Measurements from ENCODE around the gene GPC3.
A peak's percentile ranks its signal among the peaks of the same experiment; 100 is the strongest.
"Not testable (repeated sequence)": the region's sequence is repeated elsewhere in the genome, so short reads cannot be mapped to it uniquely, and the experiment has no call there.

Gene GPC3

GRCh38 chrX:133774807-133775206 is 210.6 kb downstream of the GPC3 start:
- no peak for DNase-seq (ENCODE audit: low read depth in 2 of 2)

DNA sequence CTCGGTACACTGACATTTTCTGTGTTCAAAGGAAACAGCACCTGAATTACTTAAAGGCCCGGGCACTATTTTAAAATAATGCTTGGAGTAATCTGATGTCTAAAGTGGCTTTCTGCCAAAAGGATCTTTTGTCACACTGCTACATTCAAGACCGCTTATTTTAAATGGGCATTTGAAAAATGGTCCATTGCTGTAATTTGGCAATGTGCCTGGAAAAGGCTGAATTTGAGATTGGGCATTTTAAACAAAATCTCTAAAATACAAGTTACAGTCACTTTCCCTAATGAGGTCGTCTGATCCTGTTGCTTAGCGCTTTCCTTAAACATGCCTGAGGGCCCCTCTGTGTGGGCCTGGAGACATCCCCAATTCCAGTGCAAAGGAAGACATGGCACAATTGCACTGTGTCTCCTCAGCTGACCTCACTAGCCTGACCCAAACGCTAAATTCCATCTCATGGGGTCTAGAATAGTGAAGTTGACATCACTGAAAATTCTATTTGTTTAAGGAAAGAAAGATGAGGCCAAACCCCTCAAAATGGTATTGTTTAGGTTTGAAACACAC is 214.2 kb downstream of the GPC3 start:
- DNase-seq (ENCODE audit: low read depth in 2 of 2) = no peak

DNA sequence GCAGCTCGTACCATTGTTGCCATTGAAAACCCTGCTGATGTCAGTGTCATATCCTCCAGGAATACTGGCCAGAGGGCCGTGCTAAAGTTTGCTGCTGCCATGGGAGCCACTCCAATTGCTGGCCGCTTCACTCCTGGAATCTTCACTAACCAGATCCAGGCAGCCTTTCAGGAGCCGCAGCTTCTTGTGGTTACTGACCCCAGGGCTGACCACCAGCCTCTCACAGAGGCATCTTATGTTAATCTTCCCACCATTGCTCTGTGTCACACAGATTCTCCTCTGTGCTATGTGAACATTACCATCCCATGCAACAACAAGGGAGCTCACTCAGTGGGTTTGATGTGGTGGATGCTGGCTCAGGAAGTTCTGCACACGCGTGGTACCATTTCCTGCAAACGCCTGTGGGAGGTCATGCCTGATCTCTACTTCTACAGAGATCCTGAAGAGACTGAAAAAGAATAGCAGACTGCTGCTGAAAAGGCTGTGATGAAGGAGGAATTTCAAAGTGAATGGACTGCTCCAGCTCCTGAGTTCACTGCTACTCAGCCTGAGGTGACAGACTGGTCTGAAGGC is 222.3 kb downstream of the GPC3 start:
- DNase-seq (ENCODE audit: low read depth in 2 of 2) = not testable (repeated sequence)

GRCh38 chrX:133754657-133755056 is 230.7 kb downstream of the GPC3 start:
- no peak for DNase-seq (ENCODE audit: low read depth in 2 of 2)

DNA sequence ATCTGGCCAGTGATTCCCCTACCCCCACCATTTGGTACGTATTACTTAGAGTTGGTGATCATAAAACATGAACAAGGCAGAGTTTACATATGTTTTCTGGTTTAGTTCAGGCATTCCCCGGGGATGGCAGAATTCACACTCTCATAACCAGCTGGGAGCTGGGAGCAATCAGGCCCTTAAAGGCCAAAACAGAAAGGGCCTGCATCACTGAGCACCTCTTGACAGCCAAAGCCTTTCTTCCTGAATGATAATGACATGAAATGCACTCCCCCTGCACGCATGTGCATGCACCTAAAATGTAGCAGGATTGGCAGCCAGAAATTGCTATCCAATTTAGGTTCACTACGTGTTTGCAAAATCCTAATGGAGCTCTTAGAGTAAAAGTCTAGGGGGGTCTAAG is 235.4 kb downstream of the GPC3 start:
- no peak for DNase-seq (ENCODE audit: low read depth in 2 of 2)

GRCh38 chrX:133749370-133749769 is 236.0 kb downstream of the GPC3 start:
- no peak for DNase-seq (ENCODE audit: low read depth in 2 of 2)

- DNase-seq (ENCODE audit: low read depth in 2 of 2) = no peak
These were observed 238.2 kb downstream of the GPC3 start for GRCh38 chrX:133747196-133747595.

GRCh38 chrX:133746593-133746992 is 238.8 kb downstream of the GPC3 start:
- no peak for DNase-seq (ENCODE audit: low read depth in 2 of 2)

DNA sequence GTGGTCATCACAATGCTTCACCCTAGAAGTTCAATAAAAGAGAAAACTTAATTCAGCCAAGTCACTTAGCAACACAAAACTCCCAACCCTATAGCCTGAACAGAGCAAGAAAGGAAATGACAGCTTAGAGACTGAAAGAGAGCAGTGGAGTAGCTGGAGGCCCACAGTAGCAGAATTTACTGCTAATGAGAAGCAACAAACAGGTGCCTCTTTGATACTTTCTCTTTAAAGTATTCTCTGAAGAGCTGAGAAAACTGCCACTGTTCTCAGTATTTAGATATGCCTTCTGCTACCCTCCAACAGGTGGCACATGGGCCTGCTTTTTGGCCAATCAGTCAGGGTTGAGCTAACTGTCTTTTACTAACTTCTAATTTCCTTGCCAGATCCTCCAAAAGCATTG is 240.0 kb downstream of the GPC3 start:
- DNase-seq (ENCODE audit: low read depth in 2 of 2) = no peak

GRCh38 chrX:133742602-133743305 is 242.6 kb downstream of the GPC3 start:
- no peak for DNase-seq (ENCODE audit: low read depth in 2 of 2)

DNA sequence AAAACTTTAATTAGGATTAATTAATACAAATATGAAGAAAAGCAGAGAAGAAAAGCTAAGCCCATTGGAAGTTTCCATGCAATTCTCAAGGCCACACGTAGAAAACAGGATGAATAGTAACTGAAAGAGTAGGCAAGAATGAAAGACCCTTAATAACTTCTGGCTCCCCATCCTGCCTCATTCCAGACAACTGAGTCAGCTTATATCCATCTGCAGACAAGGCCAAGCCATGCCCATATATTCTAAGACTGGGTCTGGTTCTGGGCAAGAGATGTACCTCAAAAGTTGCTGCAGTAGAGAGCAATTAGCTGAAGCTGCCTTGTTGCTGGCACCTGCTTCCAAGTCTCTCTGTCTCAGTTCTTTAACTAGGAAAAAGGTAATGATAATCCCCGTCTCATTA is 244.1 kb downstream of the GPC3 start:
- DNase-seq (ENCODE audit: low read depth in 2 of 2) = peak in 1 of 2 experiments; percentile 3

DNA sequence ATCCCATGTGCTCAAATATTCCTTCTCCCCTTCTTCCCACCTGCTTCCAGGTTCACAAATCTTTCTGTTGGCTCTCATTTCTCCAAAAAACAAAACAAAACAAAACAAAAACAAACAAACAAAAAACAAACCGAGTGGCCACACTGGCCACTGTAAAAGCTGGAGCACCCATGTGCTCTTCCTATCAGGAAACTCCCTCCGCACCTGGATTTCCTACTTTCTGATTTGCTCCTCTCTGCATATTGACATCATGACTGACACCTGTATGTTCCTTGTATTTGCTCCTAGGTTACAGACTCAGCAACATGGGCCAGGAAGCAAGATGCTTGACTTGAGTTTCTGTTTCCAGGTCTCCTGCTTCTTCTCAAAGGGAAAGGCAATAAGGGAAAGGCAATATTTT is 258.8 kb downstream of the GPC3 start:
- DNase-seq (ENCODE audit: low read depth in 2 of 2) = no peak

- peak; percentile 39 to 41 for DNase-seq (ENCODE audit: low read depth in 2 of 2)
These were observed 259.2 kb downstream of the GPC3 start for GRCh38 chrX:133726211-133726630.

DNA sequence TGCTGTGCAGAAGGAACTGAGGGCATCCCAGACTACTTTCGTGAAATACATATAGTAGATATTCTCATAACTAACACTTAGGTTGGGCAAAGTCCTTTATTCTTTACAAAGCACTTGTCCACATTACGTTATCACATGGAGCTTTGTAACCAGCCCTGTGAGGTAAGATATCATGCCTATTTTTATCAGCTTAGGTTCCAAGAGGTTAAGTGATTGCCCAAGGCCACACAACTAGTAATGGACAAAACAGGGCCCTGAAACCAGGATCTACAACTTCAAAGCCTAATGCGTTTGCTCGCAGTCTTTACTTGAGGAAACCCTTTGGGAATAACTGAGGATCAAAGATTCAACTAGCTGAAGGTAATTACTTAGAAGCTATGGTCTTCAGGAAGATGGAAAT is 261.5 kb downstream of the GPC3 start:
- DNase-seq (ENCODE audit: low read depth in 2 of 2) = no peak

DNA sequence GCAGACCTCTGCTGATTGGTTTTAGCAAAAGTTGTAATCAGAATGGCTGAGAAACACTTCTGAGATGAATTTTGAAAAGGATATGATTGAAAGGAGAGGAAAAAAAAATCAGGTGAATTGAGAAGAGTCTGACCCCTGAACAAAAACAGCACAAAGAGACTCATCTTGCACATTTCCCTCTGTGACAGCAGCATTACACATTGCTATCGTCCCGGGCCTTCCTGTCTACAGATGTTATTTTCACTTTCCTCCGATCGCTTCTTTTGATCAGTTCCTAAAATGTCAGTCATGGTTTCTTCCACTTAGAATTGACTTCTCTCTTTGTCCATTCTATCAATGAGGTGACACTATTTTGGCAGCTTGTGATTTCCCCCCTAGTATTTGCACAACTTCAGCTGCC is 262.6 kb downstream of the GPC3 start:
- DNase-seq (ENCODE audit: low read depth in 2 of 2) = no peak

GRCh38 chrX:133720269-133720668 is 265.1 kb downstream of the GPC3 start:
- DNase-seq (ENCODE audit: low read depth in 2 of 2) = not testable (repeated sequence)

GRCh38 chrX:133715715-133716114 is 269.7 kb downstream of the GPC3 start:
- no peak for DNase-seq (ENCODE audit: low read depth in 2 of 2)

DNA sequence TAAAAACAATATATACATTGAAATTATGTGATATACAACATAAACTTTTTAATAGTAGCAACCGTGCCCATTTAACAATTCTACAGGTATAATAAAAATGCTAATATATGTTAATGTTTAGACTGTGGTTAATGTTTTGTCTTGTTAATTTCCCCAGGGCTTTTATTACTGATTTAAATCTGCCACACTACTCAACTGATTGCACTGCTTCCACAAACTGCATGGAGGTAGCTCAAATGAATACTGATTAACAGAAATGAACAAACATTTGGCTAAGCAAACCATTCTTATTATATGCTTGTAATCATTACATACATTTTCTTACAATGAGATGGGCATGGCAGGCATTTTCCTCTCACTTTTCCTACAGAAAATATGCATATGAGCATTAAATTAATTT is 275.9 kb downstream of the GPC3 start:
- DNase-seq (ENCODE audit: low read depth in 2 of 2) = no peak

GRCh38 chrX:133706890-133707289 is 278.5 kb downstream of the GPC3 start:
- DNase-seq (ENCODE audit: low read depth in 2 of 2) = no peak

DNA sequence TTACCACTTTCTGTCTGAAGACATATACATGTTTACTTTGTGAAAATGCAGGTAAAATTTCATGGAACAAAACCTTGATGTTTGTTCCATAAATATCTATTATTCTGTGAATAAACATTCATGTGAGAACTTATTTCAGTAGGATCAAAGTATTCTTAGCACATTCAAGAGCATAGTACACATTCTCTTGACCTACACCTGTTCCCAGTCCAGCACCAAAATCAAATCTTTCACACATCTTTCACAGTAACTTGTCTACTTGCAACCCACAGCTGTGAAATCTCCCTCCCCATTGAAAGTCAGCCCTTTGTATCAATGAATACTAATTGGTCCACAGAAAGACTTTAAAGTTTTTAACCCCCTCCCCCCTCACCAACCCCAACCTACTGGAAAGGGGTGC is 283.2 kb downstream of the GPC3 start:
- DNase-seq (ENCODE audit: low read depth in 2 of 2) = no peak

DNA sequence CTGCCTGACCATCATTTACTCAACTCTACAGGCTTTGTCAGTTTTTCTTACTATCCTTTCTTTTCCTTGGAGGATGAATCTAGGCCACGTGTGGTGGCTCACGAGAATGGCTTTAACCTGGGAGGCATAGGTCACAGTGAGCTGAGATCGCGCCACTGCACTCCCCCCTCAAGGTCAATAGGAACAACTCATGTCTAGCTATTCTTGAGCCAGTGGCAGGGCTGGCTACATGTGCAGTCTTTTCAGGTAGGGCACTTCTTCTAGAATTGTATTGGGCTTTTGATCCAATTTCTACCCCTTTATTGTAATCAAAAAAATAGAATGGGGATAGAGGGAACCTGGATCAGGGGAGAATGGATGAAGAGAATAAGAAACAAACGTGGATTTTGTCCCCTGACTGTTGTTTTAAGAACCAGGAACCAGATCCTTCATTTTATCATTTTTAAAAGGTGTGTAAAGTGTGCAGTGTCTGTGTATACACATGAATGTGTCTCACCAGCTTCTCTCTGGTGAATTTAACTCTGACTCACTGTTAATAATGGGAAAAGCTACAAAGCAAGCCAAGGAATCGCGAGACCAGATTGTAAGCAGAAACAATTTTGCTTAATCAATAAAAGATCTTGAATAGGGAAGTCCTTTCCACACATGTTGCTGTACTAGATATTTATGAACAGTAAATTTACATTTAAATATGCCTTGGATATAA is 286.2 kb downstream of the GPC3 start:
- no peak for DNase-seq (ENCODE audit: low read depth in 2 of 2)

DNA sequence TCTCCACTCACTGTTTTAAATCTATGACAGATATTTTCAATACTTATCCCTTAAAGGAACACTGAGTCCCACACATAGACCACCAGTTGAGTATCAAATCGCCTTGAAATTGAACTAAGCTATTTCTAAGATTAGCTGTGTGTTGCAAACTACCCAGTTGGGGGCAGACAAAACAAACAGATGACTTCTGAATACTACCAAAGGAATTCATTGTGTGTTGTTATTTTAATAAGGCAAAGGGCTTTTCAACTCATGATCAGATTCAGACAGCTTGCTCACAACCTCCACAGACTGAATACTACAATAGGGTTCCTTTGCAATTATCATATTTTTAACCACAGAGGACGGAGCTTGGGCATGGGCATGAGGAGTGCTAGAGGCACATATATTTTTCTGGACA is 287.1 kb downstream of the GPC3 start:
- peak; percentile 5 to 10 for DNase-seq (ENCODE audit: low read depth in 2 of 2)

- DNase-seq (ENCODE audit: low read depth in 2 of 2) = no peak
These were observed 287.7 kb downstream of the GPC3 start for GRCh38 chrX:133697656-133698055.

Data from fibroblast of skin of left quadriceps (primary cell).